ENCODE results near the gene GNB5. TPM values are rescaled to one million over a fixed set of nuclear protein-coding genes. Genes with fewer than 3 reads are reported as not detected.
A peak's percentile ranks its signal among the peaks of the same experiment; 100 is the strongest.

GNB5 gene
- total and polyA plus RNA-seq, 2 of the 13 experiments (the other 11 are each of a cell fraction or from before 2014, with no cell fraction given) = 13.7 to 14.4 TPM

DNA sequence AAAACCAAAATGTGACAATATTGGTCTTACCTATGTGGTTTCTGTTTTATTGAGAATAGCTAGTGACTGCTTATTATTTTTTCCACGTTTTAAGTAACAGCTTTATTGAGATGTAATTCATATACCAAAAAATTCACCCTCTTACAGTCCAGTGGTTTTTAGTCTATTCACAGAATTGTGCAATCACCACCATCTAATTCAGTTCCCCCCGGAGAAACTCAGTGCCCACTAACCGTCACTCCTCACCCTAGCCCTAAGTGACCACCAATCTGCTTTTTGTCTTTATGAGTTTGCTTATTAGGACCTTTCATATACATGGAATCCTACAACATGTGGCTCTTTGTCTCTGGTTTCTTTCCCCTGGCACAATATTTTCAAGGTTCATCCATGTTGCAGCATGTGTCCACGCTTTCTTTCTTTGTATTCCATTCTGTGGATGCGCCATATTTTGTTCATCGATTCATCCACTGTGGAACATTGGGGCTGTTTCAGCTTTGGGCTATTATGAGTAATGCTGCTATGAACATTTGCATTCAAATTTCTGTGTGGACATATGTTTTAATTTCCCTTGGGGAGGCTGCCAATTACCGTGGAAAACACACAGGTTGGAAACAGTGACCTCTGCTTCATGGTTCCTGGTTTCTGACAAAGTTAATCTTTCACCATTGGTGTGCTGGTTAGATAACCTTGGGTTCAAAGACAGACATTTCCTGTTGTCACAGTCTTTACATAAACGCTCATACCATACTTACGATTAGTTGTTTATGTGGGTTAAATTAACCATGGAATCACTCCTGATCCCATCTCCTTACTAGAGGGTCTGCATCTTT, 75.4 kb downstream of the GNB5 start (continued):
- no peak for TF ChIP-seq KAT2B (IDR thresholded peaks at IDR 0.05; ENCODE audit: borderline replicate concordance, low read depth, low read length)
- TF ChIP-seq EHMT2 (IDR thresholded peaks at IDR 0.05; ENCODE audit: borderline replicate concordance, low read depth, low read length) = peak; percentile 67; the same call in 1 of the 2 replicates
- TF ChIP-seq, protein P1, sequence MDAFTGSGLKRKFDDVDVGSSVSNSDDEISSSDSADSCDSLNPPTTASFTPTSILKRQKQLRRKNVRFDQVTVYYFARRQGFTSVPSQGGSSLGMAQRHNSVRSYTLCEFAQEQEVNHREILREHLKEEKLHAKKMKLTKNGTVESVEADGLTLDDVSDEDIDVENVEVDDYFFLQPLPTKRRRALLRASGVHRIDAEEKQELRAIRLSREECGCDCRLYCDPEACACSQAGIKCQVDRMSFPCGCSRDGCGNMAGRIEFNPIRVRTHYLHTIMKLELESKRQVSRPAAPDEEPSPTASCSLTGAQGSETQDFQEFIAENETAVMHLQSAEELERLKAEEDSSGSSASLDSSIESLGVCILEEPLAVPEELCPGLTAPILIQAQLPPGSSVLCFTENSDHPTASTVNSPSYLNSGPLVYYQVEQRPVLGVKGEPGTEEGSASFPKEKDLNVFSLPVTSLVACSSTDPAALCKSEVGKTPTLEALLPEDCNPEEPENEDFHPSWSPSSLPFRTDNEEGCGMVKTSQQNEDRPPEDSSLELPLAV (CRISPR knock-in tag; conservative IDR thresholded peaks at IDR 0.05; ENCODE audit: low read depth) = no peak
- TF ChIP-seq ZNF879 (CRISPR knock-in tag; IDR thresholded peaks at IDR 0.05) = 0 out of 2 replicates have a peak, but pooled peaks have one; percentile 45
- TF ChIP-seq KAT7 (CRISPR knock-in tag; IDR thresholded peaks at IDR 0.05; ENCODE audit: borderline replicate concordance) = no peak
- TF ChIP-seq ZNF567 (CRISPR knock-in tag; IDR thresholded peaks at IDR 0.05; ENCODE audit: borderline replicate concordance) = no peak
- TF ChIP-seq ZNF550 (CRISPR knock-in tag; IDR thresholded peaks at IDR 0.05; ENCODE audit: borderline replicate concordance) = no peak
- TF ChIP-seq, protein P2, sequence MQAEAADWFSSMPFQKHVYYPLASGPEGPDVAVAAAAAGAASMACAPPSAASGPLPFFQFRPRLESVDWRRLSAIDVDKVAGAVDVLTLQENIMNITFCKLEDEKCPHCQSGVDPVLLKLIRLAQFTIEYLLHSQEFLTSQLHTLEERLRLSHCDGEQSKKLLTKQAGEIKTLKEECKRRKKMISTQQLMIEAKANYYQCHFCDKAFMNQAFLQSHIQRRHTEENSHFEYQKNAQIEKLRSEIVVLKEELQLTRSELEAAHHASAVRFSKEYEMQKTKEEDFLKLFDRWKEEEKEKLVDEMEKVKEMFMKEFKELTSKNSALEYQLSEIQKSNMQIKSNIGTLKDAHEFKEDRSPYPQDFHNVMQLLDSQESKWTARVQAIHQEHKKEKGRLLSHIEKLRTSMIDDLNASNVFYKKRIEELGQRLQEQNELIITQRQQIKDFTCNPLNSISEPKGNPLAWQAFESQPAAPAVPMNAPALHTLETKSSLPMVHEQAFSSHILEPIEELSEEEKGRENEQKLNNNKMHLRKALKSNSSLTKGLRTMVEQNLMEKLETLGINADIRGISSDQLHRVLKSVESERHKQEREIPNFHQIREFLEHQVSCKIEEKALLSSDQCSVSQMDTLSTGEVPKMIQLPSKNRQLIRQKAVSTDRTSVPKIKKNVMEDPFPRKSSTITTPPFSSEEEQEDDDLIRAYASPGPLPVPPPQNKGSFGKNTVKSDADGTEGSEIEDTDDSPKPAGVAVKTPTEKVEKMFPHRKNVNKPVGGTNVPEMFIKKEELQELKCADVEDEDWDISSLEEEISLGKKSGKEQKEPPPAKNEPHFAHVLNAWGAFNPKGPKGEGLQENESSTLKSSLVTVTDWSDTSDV (CRISPR knock-in tag; IDR thresholded peaks at IDR 0.05) = no peak
- no peak for TF ChIP-seq ZNF496 (CRISPR knock-in tag; IDR thresholded peaks at IDR 0.05; ENCODE audit: insufficient replicate concordance)
- no peak for TF ChIP-seq SATB2 (CRISPR knock-in tag; IDR thresholded peaks at IDR 0.05)
- TF ChIP-seq TCF7 (IDR thresholded peaks at IDR 0.05; ENCODE audit: low read depth) = peak; percentile 64; the same call in 1 of the 2 replicates
- no peak for TF ChIP-seq ZSCAN21 (CRISPR knock-in tag; IDR thresholded peaks at IDR 0.05; ENCODE audit: borderline replicate concordance)
- TF ChIP-seq ZNF136 (CRISPR knock-in tag; IDR thresholded peaks at IDR 0.05; ENCODE audit: low read depth) = no peak
- TF ChIP-seq ZNF180 (CRISPR knock-in tag; IDR thresholded peaks at IDR 0.05; ENCODE audit: borderline replicate concordance, low read depth) = no peak
- TF ChIP-seq AGO2 (optimal IDR thresholded peaks at IDR 0.05; ENCODE audit: low read depth, low read length) = no peak
- no peak for TF ChIP-seq SSRP1 (CRISPR knock-in tag; IDR thresholded peaks at IDR 0.05)
- TF ChIP-seq SMAD3 (CRISPR knock-in tag; IDR thresholded peaks at IDR 0.05) = peak; percentile 25; the same call in 1 of the 2 replicates
- 0 out of 2 replicates have a peak, but pooled peaks have one; percentile 41 for TF ChIP-seq HNF4G (IDR thresholded peaks at IDR 0.05; ENCODE audit: borderline replicate concordance, low read depth, low read length)
- no peak for TF ChIP-seq HNF4G (CRISPR knock-in tag; IDR thresholded peaks at IDR 0.05; ENCODE audit: borderline replicate concordance, low read depth)
- TF ChIP-seq, protein P3, sequence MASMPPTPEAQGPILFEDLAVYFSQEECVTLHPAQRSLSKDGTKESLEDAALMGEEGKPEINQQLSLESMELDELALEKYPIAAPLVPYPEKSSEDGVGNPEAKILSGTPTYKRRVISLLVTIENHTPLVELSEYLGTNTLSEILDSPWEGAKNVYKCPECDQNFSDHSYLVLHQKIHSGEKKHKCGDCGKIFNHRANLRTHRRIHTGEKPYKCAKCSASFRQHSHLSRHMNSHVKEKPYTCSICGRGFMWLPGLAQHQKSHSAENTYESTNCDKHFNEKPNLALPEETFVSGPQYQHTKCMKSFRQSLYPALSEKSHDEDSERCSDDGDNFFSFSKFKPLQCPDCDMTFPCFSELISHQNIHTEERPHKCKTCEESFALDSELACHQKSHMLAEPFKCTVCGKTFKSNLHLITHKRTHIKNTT (CRISPR knock-in tag; IDR thresholded peaks at IDR 0.05) = no peak
- no peak for TF ChIP-seq TEAD2 (CRISPR knock-in tag; IDR thresholded peaks at IDR 0.05)
- no peak for TF ChIP-seq STAG1 (CRISPR knock-in tag; IDR thresholded peaks at IDR 0.05)
- TF ChIP-seq, protein P4, sequence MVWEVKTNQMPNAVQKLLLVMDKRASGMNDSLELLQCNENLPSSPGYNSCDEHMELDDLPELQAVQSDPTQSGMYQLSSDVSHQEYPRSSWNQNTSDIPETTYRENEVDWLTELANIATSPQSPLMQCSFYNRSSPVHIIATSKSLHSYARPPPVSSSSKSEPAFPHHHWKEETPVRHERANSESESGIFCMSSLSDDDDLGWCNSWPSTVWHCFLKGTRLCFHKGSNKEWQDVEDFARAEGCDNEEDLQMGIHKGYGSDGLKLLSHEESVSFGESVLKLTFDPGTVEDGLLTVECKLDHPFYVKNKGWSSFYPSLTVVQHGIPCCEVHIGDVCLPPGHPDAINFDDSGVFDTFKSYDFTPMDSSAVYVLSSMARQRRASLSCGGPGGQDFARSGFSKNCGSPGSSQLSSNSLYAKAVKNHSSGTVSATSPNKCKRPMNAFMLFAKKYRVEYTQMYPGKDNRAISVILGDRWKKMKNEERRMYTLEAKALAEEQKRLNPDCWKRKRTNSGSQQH (CRISPR knock-in tag; IDR thresholded peaks at IDR 0.05; ENCODE audit: low read depth) = no peak

Data from HepG2 (cell line).